GM21423 (cell line): Measurements from ENCODE around the gene CYP11A1.
"Not testable (repeated sequence)": the region's sequence is repeated elsewhere in the genome, so short reads cannot be mapped to it uniquely, and the experiment has no call there.

Source experiments
- ATAC-seq: cut with Tn5 transposase; IDR thresholded peaks from one replicate; pipeline ENCODE4 v1.9.1; 2021; ENCODE audit warnings: mild to moderate bottlenecking, moderate library complexity; ENCODE audit not compliant: unreplicated experiment

The CYP11A1 gene

DNA sequence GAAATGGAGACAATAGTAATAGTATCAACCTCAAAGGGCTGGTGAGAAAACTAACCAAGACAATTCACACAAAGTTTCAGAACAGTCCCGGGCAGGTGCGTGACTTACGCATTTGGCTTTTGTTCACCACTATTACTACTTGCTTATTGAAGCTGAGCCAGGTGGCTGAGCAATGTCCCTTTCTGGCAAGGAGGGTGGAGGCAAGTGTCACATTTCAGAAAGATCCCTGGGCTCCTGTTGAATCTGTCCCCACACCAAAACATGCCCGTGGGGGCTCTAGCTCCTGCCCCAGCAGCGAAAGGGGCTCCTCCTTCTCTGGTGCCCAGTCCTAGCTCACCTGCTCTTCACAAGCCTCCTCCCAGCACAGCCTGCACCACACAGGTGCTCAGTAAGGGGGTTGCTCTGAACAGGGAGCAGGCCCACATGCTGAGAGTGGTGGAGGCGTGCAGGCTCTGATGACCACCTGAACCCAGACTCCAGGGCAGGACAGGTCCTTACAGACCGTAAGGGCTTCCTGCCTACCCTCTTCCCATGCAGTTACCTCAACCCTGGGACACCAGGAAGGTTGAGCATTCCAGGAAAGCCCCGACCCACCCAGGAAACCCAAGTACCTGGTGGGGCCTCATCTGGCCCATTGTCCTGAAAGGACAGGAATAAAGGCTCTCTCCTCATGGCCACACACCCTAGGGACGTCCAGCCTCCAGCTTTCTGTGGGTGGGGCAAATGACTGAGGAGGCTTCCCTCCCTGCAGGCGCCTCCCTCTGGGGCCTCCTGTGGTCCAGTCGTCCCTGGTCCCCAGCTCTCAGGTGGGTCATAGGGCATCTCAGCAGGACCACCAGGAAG is 33.7 kb upstream of the CYP11A1 start:
- no peak for ATAC-seq

- no peak for ATAC-seq
These were observed 32.9 kb upstream of the CYP11A1 start for GRCh38 chr15:74400313-74400860.

- no peak for ATAC-seq
These were observed 32.3 kb upstream of the CYP11A1 start for GRCh38 chr15:74399511-74400312.

GRCh38 chr15:74399100-74399499 is 31.7 kb upstream of the CYP11A1 start:
- ATAC-seq, result no peak

DNA sequence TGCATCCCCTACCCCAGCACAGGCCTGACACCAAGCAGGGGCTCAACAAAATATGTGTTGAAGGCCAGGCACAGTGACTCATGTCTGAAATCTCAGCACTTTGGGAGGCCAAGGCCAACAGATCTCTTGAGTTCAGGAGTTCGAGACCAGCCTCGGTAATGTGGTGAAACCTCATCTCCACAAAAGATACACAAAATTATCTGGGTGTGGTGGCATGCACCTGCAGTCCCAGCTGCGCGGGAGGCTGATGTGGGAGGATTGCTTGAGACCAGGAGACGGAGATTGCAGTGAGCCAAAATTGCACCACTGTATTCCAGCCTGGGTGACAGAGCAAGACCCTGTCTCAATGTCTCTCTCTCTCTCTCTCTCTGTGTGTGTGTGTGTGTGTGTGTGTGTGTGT is 30.7 kb upstream of the CYP11A1 start:
- no peak for ATAC-seq

GRCh38 chr15:74397239-74398068 is 30.0 kb upstream of the CYP11A1 start:
- ATAC-seq, result peak; percentile 28

- ATAC-seq, result peak; percentile 31
These were observed 29.2 kb upstream of the CYP11A1 start for GRCh38 chr15:74396445-74397238.

DNA sequence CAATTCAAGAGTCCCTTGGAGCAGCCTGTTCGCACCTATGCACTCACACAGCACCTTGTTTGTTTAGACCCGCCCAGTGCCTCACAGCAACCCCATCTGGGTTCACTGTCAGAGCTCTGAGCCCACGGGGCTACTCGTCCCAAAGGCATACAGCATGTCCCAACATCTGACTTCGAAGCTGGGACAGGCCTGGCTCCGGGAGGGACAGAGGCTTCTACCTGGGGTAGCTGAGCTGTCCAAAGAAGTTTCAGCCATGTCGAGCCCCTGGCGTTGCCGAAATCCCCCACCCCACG is 28.6 kb upstream of the CYP11A1 start:
- ATAC-seq, result peak; percentile 1

GRCh38 chr15:74395319-74396145 is 28.1 kb upstream of the CYP11A1 start:
- ATAC-seq, result no peak

DNA sequence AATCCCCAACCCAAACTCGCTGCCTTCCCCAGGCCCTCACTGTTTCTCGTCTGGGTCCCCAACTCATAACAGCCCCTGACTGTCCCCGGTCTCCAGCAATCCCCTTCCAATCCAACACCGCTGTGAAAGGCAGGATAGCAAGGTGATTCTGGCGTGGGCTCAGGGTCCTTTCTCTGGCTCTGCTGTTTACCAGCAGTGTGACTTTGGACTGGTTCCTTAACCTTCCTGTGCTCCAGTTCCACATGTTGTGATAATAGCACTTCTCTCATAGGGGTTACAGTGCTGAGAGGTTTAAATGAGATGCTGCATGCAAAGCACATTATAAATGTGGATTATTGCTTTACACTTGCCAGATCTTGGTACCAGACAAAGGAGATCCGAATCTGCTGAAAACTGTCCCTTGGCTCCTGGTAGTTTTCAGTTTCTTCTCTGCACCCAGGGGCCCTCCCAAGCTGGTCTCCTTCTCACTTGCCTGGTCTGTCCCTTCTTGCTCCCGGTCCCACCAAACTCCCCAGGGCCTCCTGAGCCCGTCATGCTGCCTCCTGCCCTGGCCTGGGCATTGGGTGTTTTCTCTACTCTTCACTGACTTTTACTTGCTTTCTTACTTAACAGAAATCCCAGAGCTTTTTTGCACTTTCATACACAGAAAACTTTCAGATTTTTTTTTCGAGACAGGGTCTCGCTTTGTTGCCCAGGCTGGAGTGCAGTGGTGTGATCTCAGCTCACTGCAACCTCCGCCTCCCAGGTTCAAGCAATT is 26.8 kb upstream of the CYP11A1 start:
- no peak for ATAC-seq

GRCh38 chr15:74393423-74393822 is 26.0 kb upstream of the CYP11A1 start:
- ATAC-seq, result no peak

DNA sequence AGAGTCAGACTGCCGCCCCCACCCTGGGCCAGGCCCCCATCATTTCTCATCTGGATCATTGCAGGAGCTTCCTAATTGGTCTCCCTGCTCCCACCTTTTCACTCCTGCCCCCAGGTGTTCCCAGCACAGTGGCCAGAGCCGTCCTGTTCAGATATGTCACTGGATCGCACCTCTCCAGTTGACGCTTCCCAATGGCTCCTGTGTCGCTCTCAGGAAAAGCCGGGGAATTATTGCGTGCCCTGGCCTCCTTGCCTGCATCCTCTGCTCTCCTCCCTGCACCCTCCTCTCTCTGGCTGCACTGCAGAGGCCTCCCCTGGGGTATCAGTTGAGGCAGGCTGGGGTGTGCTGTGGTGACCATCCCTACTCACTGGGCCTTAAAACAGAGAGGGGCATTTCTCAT is 25.5 kb upstream of the CYP11A1 start:
- ATAC-seq, result no peak

- no peak for ATAC-seq
These were observed 25.0 kb upstream of the CYP11A1 start for GRCh38 chr15:74392451-74392830.

DNA sequence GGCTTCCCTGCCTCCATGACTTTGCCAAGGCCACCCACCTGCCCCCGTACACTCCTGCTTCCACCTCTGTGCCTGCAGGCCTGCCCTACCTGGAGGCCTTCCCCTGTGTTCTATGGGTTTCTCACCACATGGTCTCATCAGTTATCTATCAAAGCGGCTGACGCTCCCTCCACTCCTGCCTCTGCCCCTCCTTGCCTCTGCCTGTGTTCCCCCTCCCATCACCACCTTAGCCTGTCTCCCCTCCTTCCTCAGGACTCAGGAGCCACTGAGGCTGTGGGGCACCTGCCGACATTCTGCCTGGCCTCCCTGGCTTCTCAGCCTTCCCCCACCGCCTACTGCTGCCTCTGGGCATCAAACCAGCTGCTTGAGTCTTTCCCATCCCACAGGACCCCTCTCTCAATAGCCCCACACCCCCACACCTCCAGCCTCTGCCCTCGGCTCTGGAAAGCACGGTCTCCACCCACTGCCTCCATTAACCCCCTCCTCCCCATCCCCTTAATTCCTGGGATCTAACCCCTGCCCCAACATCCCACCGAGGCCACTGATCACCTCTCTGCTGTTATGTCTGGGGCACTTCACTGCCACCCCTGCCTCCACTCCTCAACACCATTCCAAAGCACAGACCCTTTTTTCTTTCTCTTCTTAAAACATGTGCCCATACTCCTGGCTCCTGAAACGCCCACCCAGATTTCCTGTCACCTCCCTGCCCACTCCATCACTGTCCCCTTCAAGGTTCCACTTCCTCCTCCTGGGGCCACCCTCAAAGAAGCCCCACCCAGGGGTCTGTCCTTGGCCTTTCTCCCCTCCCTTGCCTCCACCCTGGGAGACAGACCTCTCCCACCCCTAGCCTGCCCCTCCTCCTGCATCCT is 24.4 kb upstream of the CYP11A1 start:
- no peak for ATAC-seq

DNA sequence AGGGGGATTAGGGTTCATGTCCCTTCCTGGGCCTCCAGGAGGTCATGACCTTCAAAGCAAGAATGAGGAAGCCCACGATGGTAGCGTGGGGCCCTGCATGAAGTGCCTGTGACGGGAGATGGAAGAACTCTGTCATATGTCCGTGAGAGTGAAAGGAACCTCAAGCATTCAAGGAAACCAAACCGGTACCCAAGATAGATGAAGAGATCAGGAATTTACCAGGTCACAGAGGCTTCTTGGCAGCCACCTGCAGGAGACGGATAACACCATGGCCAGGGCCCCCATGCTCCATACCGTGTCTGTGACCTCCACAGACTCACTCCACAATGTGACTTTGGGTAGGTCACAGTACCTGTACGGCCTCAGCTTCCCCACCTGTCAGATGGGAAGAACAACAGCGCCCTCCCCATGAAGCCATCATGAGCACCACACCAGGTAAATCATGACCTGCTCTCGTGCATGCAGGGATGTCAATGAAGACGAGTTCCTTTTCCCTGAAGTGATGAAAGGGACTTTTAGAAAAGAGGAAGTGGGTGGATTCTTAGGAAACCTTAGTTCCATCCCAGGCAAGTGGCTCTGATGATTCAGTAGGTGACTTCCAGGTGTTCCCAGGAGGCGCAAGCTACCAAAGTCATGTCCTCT is 23.3 kb upstream of the CYP11A1 start:
- no peak for ATAC-seq

DNA sequence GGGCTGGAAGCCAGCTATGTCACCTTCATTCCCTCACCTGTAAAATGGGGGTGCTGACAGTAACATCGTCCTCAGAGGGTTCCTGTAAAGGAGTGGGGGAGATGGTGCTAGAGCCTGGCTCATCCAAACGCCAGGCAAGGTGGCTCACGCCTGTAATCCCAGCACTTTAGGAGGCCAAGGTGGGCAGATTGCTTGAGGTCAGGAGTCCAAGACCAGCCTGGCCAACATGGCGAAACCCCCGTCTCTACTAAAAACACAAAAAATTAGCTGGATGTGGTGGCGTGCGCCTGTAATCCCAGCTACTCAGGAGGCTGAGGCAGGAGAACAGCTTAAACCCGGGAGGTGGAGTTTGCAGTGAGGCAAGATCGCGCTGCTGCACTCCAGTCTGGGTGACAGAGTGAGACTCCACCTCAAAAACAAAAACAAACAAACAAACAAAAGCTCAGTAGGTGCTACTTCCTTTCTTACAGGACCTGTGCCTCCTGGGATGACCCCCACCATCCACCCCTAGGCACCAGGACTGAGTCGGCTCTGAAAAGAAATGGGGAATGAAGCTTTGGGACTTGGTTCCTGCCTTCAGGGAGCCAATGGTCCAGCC is 22.7 kb upstream of the CYP11A1 start:
- not testable (repeated sequence) for ATAC-seq
